Measurements from ENCODE around the gene VSTM4. TPM values are rescaled to one million over a fixed set of nuclear protein-coding genes. Genes with fewer than 3 reads are reported as not detected.

The VSTM4 gene
- total RNA-seq, 1 experiment from 2014 or later = 0.72 TPM

- Mint-ChIP-seq H3K36me3 (peaks cover 8% of the 10 kb centered on the region), H3K4me3 (no peak overlapping the region), H3K27me3 (ENCODE audit: low read depth) (no peaks in the 10 kb centered on the region), H3K27ac (no peak overlapping the region), H3K9me3 (peaks cover 13% of the 10 kb centered on the region), H3K4me1 (no peaks in the 10 kb centered on the region)
- ATAC-seq (no peak), DNase-seq (ENCODE audit: low spot score) (no peak)
- ChIA-PET CTCF (interaction anchor here (1.1 kb wide), 1 partner anchor 12 kb away, joined by 3 read pairs; no protein-coding TSS in a partner anchor), POLR2A (no interaction called here)
- no peak for TF ChIP-seq TEAD4 (CRISPR knock-in tag; IDR thresholded peaks at IDR 0.05)
- no peak for TF ChIP-seq NFATC4 (CRISPR knock-in tag; IDR thresholded peaks at IDR 0.05)
- TF ChIP-seq ZNF512 (CRISPR knock-in tag; IDR thresholded peaks at IDR 0.05; ENCODE audit: borderline replicate concordance) = no peak
- TF ChIP-seq E2F5 (CRISPR knock-in tag; IDR thresholded peaks at IDR 0.05) = no peak
- no peak for TF ChIP-seq E2F4 (CRISPR knock-in tag; IDR thresholded peaks at IDR 0.05; ENCODE audit: borderline replicate concordance, low read depth)
- no peak for TF ChIP-seq ARID4B (CRISPR knock-in tag; IDR thresholded peaks at IDR 0.05; ENCODE audit: borderline replicate concordance)
These were observed 34.6 kb upstream of the VSTM4 start for GRCh38 chr10:49149881-49150280.

- ChIA-PET POLR2A (no interaction called here), CTCF (interaction anchor here (1.1 kb wide), 1 partner anchor 18 kb away, joined by 3 read pairs; no protein-coding TSS in a partner anchor)
- ATAC-seq = no peak
- no peak overlapping the region for H3K4me3 Mint-ChIP-seq
- H3K27me3 Mint-ChIP-seq (ENCODE audit: low read depth) = no peaks in the 10 kb centered on the region
- peaks cover 8% of the 10 kb centered on the region for H3K36me3 Mint-ChIP-seq
- H3K4me1 Mint-ChIP-seq = peaks cover 25% of the 10 kb centered on the region
- DNase-seq (ENCODE audit: low spot score) = no peak
- H3K9me3 Mint-ChIP-seq = peaks cover 24% of the 10 kb centered on the region
- no peak overlapping the region for H3K27ac Mint-ChIP-seq
- TF ChIP-seq MLX (CRISPR knock-in tag; IDR thresholded peaks at IDR 0.05) (no peak), NR1H2 (CRISPR knock-in tag; IDR thresholded peaks at IDR 0.05) (no peak), HMGXB4 (CRISPR knock-in tag; IDR thresholded peaks at IDR 0.05) (no peak), SMAD4 (CRISPR knock-in tag; IDR thresholded peaks at IDR 0.05) (no peak), PRRX2 (CRISPR knock-in tag; IDR thresholded peaks at IDR 0.05) (no peak), HMGA2 (CRISPR knock-in tag; IDR thresholded peaks at IDR 0.05) (no peak), GABPB1 (CRISPR knock-in tag; IDR thresholded peaks at IDR 0.05) (no peak), NR2C2 (CRISPR knock-in tag; IDR thresholded peaks at IDR 0.05) (no peak), CBFB (CRISPR knock-in tag; IDR thresholded peaks at IDR 0.05; ENCODE audit: low read depth) (no peak), JAZF1 (CRISPR knock-in tag; IDR thresholded peaks at IDR 0.05) (no peak), NFYB (CRISPR knock-in tag; conservative IDR thresholded peaks at IDR 0.05; ENCODE audit: low read depth) (no peak), NFE2L1 (CRISPR knock-in tag; IDR thresholded peaks at IDR 0.05) (no peak), TEAD1 (CRISPR knock-in tag; IDR thresholded peaks at IDR 0.05) (no peak), ATF6 (CRISPR knock-in tag; IDR thresholded peaks at IDR 0.05) (no peak), TCF7 (CRISPR knock-in tag; IDR thresholded peaks at IDR 0.05; ENCODE audit: low read depth) (no peak), GRHL2 (CRISPR knock-in tag; IDR thresholded peaks at IDR 0.05; ENCODE audit: insufficient replicate concordance, severe bottlenecking) (no peak)
These were observed 28.9 kb upstream of the VSTM4 start for GRCh38 chr10:49144058-49144720.

Data from WTC11 (cell line).